H9 (cell line): ENCODE measurements around the gene ZNF440. TPM values are rescaled to one million over a fixed set of nuclear protein-coding genes. Genes with fewer than 3 reads are reported as not detected.

ENCODE experiments used
- DNase-seq: peaks from one replicate; pipeline ENCODE4 v3.0.0-alpha.2; 2017
- H2AFZ ChIP-seq: one replicate; pipeline ENCODE4 v1.6.1; 2013; ENCODE audit warnings: mild to moderate bottlenecking, low read length, control low read depth, moderate library complexity
- H2AK5ac ChIP-seq: 2 replicates; pipeline ENCODE4 v1.6.1; 2013; ENCODE audit warnings: low read length, control low read depth, mixed read lengths; ENCODE audit not compliant: insufficient read length
- H2BK120ac ChIP-seq: one replicate; pipeline ENCODE4 v1.6.1; 2013; ENCODE audit warnings: low read depth, mild to moderate bottlenecking, low read length, control low read depth, inconsistent platforms; ENCODE audit not compliant: poor library complexity, severe bottlenecking
- H2BK12ac ChIP-seq: 2 replicates; pipeline ENCODE4 v1.6.1; 2013; ENCODE audit warnings: low read length, control low read depth, mixed read lengths, low read depth; ENCODE audit not compliant: insufficient read length
- H2BK15ac ChIP-seq: 2 replicates; pipeline ENCODE4 v1.6.1; 2013; ENCODE audit warnings: low read depth, low read length, control low read depth
- H2BK20ac ChIP-seq: one replicate; pipeline ENCODE4 v1.6.1; 2013; ENCODE audit warnings: low read depth, mild to moderate bottlenecking, low read length, control low read depth, inconsistent platforms; ENCODE audit not compliant: poor library complexity, severe bottlenecking
- H2BK5ac ChIP-seq: 2 replicates; pipeline ENCODE4 v1.6.1; 2013; ENCODE audit warnings: low read length, control low read depth, mixed read lengths; ENCODE audit not compliant: insufficient read length
- H3K14ac ChIP-seq: 2 replicates; pipeline ENCODE4 v1.6.1; 2013; ENCODE audit warnings: low read length, control low read depth; ENCODE audit not compliant: insufficient read depth
- H3K18ac ChIP-seq: 2 replicates; pipeline ENCODE4 v1.6.1; 2013; ENCODE audit warnings: low read depth, mild to moderate bottlenecking, mixed read lengths, low read length, control low read depth; ENCODE audit not compliant: insufficient read length
- H3K23ac ChIP-seq: 2 replicates; pipeline ENCODE4 v1.6.1; 2013; ENCODE audit warnings: low read length, control low read depth, mixed read lengths, low read depth; ENCODE audit not compliant: insufficient read length
- H3K23me2 ChIP-seq: 2 replicates; pipeline ENCODE4 v1.6.1; 2013; ENCODE audit warnings: low read depth, mild to moderate bottlenecking, mixed read lengths, low read length, control low read depth; ENCODE audit not compliant: insufficient read length, poor library complexity, severe bottlenecking
- H3K27ac ChIP-seq: 2 replicates; pipeline ENCODE4 v1.5.1; 2013; ENCODE audit warnings: low read length, control low read depth, mixed read lengths, low read depth; ENCODE audit not compliant: insufficient read length
- H3K27me3 ChIP-seq: 2 replicates; pipeline ENCODE4 v1.6.1; 2013; ENCODE audit warnings: low read length, control low read depth, inconsistent platforms; ENCODE audit not compliant: insufficient read depth
- H3K4ac ChIP-seq: 2 replicates; pipeline ENCODE4 v1.6.1; 2013; ENCODE audit warnings: low read depth, mild to moderate bottlenecking, control low read depth, inconsistent platforms, low read length, moderate library complexity
- H3K4me1 ChIP-seq: 2 replicates; pipeline ENCODE4 v1.6.1; 2013; ENCODE audit warnings: low read length, control low read depth, inconsistent platforms; ENCODE audit not compliant: insufficient read depth
- H3K4me2 ChIP-seq: 2 replicates; pipeline ENCODE4 v1.6.1; 2013; ENCODE audit warnings: low read length, control low read depth, mixed read lengths; ENCODE audit not compliant: insufficient read length, insufficient read depth
- H3K56ac ChIP-seq: 2 replicates; pipeline ENCODE4 v1.6.1; 2013; ENCODE audit warnings: low read depth, mild to moderate bottlenecking, mixed read lengths, low read length, control low read depth; ENCODE audit not compliant: insufficient read length
- H3K79me1 ChIP-seq: 2 replicates; pipeline ENCODE4 v1.6.1; 2013; ENCODE audit warnings: low read depth, mild to moderate bottlenecking, moderate library complexity, low read length, control low read depth, inconsistent platforms; ENCODE audit not compliant: insufficient read depth, poor library complexity, severe bottlenecking
- H3K79me2 ChIP-seq: 2 replicates; pipeline ENCODE4 v1.6.1; 2013; ENCODE audit warnings: low read length, control low read depth, inconsistent platforms; ENCODE audit not compliant: insufficient read depth
- H3K9ac ChIP-seq: 2 replicates; pipeline ENCODE4 v1.6.1; 2013; ENCODE audit warnings: low read length, control low read depth, mixed read lengths; ENCODE audit not compliant: insufficient read length; ENCODE audit errors: extremely low read depth
- H3K9me3 ChIP-seq: one replicate; pipeline ENCODE4 v1.6.1; 2013; ENCODE audit warnings: low read depth, low read length, inconsistent platforms; ENCODE audit not compliant: control insufficient read depth
- H3T11ph ChIP-seq: one replicate; pipeline ENCODE4 v1.6.1; 2013; ENCODE audit warnings: mild to moderate bottlenecking, low read length, control low read depth, inconsistent platforms
- H4K20me1 ChIP-seq: one replicate; pipeline ENCODE4 v1.6.1; 2013; ENCODE audit not compliant: control insufficient read depth, insufficient read length, insufficient read depth
- H4K5ac ChIP-seq: 2 replicates; pipeline ENCODE4 v1.6.1; 2013; ENCODE audit warnings: low read depth, mild to moderate bottlenecking, mixed read lengths, low read length, control low read depth; ENCODE audit not compliant: insufficient read length
- H4K8ac ChIP-seq: replicated peaks from 2 replicates; pipeline ENCODE4 v1.6.1; 2013; ENCODE audit warnings: low read length, control low read depth, mixed read lengths, low read depth; ENCODE audit not compliant: insufficient read length
- H4K91ac ChIP-seq: 2 replicates; pipeline ENCODE4 v1.6.1; 2013; ENCODE audit warnings: low read depth, mild to moderate bottlenecking, moderate library complexity, mixed read lengths, low read length, control low read depth; ENCODE audit not compliant: insufficient read length
- H3K27ac Mint-ChIP-seq, 3 experiments: 2 replicates in 2 of 3; 3 replicates in 1 of 3; pipeline ENCODE4 v1.8.0; 2020 to 2021; ENCODE audit warnings: mixed read lengths in 3 of 3, mild to moderate bottlenecking in 1 of 3, moderate library complexity in 1 of 3
- H3K27me3 Mint-ChIP-seq: 2 replicates; pipeline ENCODE4 v1.8.0; 2021; ENCODE audit warnings: low read depth, mild to moderate bottlenecking, moderate library complexity, mixed read lengths
- H3K36me3 Mint-ChIP-seq, 3 experiments: 2 replicates in 2 of 3; 3 replicates in 1 of 3; pipeline ENCODE4 v1.8.0; 2020 to 2021; ENCODE audit warnings: low read depth in 3 of 3, mixed read lengths in 3 of 3; ENCODE audit not compliant: insufficient read depth in 1 of 3
- H3K4me1 Mint-ChIP-seq, 2 experiments: 2 replicates each; pipeline ENCODE4 v1.8.0; 2020; ENCODE audit warnings: mixed read lengths in 2 of 2
- H3K4me3 Mint-ChIP-seq, 2 experiments: 2 replicates in 1 of 2; 3 replicates in 1 of 2; pipeline ENCODE4 v1.8.0; 2020 to 2021; ENCODE audit warnings: mild to moderate bottlenecking in 2 of 2, mixed read lengths in 2 of 2, moderate library complexity in 1 of 2
- H3K9me3 Mint-ChIP-seq, 2 experiments: 2 replicates in 1 of 2; 3 replicates in 1 of 2; pipeline ENCODE4 v1.8.0; 2020; ENCODE audit warnings: mild to moderate bottlenecking in 2 of 2, mixed read lengths in 2 of 2, moderate library complexity in 1 of 2
- WGBS: extraction: QIAGEN DNeasy Blood & Tissue Kit; methylation state at CpG from one replicate; pipeline ENCODE4 v1.1.7; 2013; ENCODE audit warnings: missing lambda C conversion rate, low lambda C conversion rate, mixed read lengths; ENCODE audit not compliant: insufficient read length; ENCODE audit errors: extremely low coverage; 5-methylcytosine and 5-hydroxymethylcytosine counted together
- total RNA-seq: library from RNA; stranded (reverse); gene quantifications from 2 replicates; pipeline ENCODE4 v1.2.1, GENCODE V29; 2021
- TF ChIP-seq, protein P1 (sequence below): fragments of 200-600 bp; sonication (generic); conservative IDR thresholded peaks from 3 replicates; pipeline ENCODE4 v1.8.0; 2021; ENCODE audit warnings: antibody characterized with exemption, mild to moderate bottlenecking

Gene ZNF440
- total RNA-seq, 1 experiment from 2014 or later: 4.1 TPM

DNA sequence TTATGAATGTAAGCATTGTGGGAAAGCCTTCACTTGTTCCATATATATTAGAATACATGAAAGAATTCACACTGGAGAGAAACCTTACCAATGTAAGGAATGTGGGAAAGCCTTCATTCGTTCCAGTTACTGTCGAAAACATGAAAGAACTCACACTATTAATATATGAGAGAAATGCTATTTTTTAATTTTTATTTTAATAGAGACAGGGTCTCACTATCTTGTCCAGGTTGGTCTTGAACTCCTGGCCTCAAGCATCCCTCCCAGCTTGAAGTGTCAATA is 7.0 kb upstream of the ZNF440 start:
- peaks cover 44 to 52% of the 10 kb centered on the region in 2 experiments for H3K9me3 Mint-ChIP-seq
- DNase-seq: no peak
- peaks cover 12% of the 10 kb centered on the region for H3K9me3 ChIP-seq

More for the DNA sequence above, 7.0 kb upstream of the ZNF440 start:
- Histone ChIP-seq H3K27me3 (no peaks in the 10 kb centered on the region; the same call in 1 of the 2 replicates), H2BK12ac (no peak overlapping the region), H4K20me1 (no peaks in the 10 kb centered on the region), H3K79me2 (no peaks in the 10 kb centered on the region), H2AFZ (no peak overlapping the region), H2BK5ac (no peak overlapping the region), H3K23me2 (no peaks in the 10 kb centered on the region), H3K23ac (no peak overlapping the region), H3T11ph (no peak overlapping the region), H2BK120ac (no peak overlapping the region), H3K79me1 (no peaks in the 10 kb centered on the region), H2BK20ac (no peak overlapping the region), H3K27ac (no peak overlapping the region), H3K4ac (no peak overlapping the region), H3K9ac (no peak overlapping the region), H3K56ac (no peak overlapping the region), H4K5ac (no peak overlapping the region), H3K4me1 (no peaks in the 10 kb centered on the region), H2AK5ac (no peak overlapping the region), H2BK15ac (no peak overlapping the region), H4K91ac (no peak overlapping the region), H3K4me2 (no peak overlapping the region), H3K18ac (no peak overlapping the region), H3K14ac (no peak overlapping the region), H4K8ac (no peak overlapping the region)
- no peak overlapping the region for H3K4me3 Mint-ChIP-seq
- TF ChIP-seq, protein P1, sequence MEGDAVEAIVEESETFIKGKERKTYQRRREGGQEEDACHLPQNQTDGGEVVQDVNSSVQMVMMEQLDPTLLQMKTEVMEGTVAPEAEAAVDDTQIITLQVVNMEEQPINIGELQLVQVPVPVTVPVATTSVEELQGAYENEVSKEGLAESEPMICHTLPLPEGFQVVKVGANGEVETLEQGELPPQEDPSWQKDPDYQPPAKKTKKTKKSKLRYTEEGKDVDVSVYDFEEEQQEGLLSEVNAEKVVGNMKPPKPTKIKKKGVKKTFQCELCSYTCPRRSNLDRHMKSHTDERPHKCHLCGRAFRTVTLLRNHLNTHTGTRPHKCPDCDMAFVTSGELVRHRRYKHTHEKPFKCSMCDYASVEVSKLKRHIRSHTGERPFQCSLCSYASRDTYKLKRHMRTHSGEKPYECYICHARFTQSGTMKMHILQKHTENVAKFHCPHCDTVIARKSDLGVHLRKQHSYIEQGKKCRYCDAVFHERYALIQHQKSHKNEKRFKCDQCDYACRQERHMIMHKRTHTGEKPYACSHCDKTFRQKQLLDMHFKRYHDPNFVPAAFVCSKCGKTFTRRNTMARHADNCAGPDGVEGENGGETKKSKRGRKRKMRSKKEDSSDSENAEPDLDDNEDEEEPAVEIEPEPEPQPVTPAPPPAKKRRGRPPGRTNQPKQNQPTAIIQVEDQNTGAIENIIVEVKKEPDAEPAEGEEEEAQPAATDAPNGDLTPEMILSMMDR: no peak
- peaks cover 60% of the 10 kb centered on the region for H3K27me3 Mint-ChIP-seq
- H3K27ac Mint-ChIP-seq: no peak overlapping the region
- H3K36me3 Mint-ChIP-seq: peaks cover 18 to 26% (median 26%) of the 10 kb centered on the region in 3 experiments; a peak in 6 of 7 replicates
- no CpG with 5 or more reads among the region's 2 CpGs for WGBS
- no peaks in the 10 kb centered on the region for H3K4me1 Mint-ChIP-seq
